Measurements from ENCODE around the gene IL36B. TPM values are rescaled to one million over a fixed set of nuclear protein-coding genes. Genes with fewer than 3 reads are reported as not detected.

The IL36B gene
- polyA plus RNA-seq, 1 donor = not detected

DNA sequence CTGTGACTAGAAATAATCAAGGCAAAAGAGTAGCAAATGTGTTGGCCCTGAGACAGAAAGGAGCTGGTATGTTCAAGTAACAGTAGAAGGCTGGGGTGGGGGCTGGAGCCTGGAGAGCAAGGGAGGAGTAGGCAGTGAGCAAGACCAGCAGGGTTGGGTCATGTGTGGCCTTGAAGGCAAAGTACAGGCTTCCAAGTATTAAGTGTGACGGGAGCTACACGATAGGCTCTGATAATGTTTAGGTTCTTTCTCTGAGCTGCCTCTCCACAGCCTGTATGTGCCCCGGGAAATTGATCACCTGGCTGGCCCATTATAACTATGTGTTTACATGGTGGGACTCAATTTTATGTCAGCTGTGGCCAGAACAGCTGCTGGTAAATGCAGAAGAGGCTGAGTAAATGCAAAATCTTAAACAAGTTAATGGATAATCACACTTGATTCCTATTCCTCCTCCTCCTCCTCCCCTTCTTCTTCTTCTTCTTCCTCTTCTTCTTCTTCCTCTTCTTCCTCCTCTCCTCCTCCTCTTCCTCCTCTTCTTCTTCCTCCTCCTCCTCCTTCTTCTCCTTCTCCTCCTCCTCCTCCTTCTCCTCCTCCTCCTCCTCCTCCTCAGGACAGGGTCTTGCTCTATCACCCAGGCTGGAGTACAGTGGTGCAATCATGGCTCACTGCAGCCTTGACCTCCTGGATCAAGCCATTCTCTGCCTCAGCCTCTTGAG, 24.4 kb upstream of the IL36B start:
- no peak for DNase-seq (ENCODE audit: low read depth)

DNA sequence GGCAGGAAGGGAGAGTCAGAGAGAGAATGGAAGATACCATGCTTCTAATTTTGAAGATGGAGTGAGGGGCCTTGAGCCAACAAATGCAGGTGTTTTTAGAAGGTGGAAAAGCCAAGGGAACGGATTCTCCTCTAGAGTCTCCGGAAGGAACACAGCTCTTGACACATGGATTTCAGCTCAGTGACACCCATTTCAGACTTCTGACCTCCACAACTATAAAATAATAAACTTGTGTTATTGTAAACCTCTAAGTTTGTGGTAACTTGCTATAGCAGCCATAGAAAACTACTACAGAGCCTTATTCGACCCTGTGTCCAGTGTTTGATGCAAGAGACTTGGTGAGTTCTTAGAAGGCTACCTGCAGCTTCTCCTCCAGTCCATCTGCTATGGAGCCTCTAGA, 22.9 kb upstream of the IL36B start:
- DNase-seq (ENCODE audit: low read depth) = no peak

DNA sequence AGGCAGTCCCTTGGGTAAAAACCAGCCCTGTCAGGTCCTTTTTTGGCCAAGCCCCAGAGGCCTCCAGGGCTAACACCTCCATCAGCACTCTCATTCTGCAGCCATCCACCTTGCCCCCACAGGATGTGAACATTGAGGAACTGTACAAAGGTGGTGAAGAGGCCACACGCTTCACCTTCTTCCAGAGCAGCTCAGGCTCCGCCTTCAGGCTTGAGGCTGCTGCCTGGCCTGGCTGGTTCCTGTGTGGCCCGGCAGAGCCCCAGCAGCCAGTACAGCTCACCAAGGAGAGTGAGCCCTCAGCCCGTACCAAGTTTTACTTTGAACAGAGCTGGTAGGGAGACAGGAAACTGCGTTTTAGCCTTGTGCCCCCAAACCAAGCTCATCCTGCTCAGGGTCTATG, 22.4 kb upstream of the IL36B start:
- DNase-seq (ENCODE audit: low read depth) = no peak

DNA sequence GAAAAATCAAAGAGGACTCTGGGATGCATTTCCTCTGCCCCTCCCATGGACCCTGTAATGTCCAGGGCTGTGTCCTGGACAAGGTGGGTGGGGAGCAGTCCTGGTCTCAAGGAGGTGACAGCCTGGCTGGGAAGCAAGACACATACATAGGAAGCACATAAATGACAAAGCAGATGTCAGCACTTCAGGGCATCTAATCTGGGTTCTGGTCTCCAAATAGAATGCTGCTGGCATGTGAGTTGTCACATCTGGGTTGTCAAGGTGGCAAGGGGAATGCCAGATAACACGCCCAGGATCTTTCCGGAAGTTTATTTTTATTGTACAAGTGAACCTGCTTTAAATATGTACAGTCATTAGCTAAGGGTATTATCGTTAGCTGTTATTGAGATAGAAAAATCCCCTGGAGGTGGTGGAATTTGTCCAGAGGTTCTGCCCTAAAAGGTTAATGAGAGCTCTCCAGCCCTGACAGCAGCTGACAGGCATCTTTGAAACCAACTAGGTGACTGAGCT, 20.7 kb upstream of the IL36B start:
- no peak for DNase-seq (ENCODE audit: low read depth)

DNA sequence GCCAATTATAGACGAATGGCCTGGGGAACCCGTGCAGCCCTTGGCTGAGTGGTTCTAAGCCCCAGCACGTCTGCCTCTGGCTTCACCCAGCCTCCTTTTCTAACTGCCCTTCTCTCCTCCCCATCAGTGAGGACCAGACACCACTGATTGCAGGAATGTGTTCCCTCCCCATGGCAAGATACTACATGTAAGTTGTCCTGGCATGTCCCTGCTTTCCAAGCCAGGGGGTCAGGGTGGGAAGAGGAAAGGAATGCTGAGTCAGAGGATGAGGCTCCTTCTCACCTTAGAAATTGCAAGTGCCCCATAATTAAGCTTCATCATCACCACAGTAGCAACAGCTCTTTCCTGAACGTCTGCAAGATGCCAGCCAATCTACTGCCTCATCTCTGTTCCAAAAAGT, 19.9 kb upstream of the IL36B start:
- DNase-seq (ENCODE audit: low read depth) = no peak

DNA sequence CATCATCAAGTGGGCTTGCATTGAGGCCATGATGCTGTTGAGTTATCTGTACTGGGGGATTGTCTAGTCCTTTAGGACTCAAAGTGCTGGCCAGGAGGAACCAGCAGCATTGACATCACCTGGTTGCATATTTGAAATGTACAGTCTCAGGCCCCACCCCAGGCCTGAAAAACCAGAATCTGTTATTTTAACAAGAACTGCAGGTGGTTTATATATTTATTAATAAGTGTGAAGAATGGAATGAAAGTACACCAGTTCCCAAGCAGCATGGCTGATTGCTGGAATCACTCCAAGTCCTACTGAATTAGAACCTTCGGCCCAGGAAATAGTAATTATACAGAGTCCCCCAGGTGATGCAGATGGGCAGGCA, 17.9 kb upstream of the IL36B start:
- DNase-seq (ENCODE audit: low read depth) = no peak

DNA sequence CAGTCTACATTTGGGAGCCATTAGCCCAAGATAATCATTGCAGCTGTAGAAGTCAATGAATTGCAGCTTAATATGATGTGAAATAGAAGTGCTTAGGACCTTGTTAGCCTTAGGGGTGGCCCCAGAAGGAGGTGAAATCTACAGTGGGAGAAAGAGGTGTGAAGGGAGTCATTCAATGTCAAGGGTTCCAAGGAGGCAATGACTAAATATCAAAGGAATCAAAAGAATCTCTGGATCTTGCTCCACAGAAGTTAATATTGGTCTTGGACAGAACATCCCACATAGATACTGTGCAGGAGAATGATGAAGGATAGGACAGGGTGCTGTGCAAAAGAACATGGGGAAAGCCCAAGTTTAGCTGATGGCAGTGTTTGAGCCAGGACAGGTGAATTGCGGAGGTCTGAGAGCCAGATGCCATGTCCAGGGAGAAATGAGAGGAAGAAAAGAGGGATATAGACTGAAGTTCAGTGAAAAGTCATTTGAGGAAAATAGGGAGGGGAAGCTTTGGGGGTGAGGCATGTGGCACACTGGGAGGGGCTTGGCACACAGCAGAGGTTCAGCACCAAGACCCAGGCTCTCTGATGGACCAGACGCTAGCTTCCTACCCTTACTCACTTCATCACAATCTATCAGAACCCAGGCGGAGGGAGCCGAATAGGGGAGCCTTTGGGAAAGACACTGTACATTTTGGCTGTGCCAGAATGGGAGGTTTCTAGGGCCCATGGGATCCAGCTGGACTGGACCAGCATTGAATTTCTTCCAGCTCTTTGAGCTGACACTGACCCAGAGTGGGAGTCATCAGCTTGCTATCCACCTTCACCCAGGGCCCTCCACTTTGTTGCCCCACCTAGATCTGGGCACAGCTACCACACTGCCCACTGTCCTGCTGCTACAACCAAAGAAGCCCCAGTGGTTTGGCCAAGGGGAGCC, 17.3 kb upstream of the IL36B start:
- no peak for DNase-seq (ENCODE audit: low read depth)

DNA sequence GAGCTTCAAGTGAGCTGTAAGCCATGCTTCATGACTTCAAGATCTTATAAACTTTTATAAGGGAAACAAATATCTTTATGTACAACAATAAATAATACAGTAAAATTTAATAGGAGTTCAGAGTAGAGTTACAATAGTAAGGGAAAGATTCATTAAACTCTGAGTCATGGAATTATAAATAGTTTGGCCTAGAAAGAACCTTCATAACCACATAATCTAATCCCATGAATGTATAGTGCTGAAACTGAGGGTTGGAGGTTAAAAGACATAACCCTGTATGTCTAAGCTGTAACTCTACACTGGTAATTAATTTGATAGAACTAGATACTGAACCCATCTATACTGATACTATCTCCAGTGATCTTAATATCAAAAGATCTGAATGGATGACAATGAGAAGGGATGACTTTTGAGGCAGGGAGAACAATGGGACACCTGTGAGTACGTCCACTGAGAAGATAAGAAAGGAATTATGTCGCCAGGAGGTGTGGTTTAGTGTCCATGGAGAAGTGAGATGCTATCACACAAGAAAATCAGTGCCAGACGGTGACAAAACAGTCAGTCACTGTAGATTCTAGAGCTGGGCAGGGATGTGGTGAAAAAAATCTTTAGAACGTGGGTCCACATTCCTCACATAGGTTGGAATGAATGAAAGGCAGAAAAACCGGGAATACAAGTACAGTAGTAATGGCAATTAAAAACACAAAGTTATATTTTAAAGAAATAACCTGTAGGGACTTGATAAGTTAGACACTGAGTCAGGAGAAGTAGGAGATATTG, 16.2 kb upstream of the IL36B start:
- DNase-seq (ENCODE audit: low read depth) = no peak

DNA sequence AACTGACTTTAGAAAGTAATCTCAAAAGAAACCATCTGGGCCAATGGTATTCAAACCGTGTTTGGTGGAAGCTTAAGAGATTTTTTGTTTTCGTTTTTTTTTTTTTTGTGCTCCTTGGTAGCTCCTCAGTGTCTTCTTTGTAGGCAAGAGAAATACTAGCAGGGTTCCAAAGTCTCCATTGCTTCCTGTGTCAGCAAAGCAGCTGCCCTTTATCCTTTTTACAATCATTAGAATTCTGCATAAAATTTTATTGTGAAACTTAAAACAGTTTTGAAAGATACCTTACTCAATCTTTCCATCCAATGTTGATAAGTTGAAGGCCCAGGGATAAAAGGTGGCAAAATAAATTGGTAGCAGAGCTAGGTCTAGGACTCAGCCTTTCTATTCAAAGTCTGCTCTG, 15.6 kb upstream of the IL36B start:
- no peak for DNase-seq (ENCODE audit: low read depth)

DNA sequence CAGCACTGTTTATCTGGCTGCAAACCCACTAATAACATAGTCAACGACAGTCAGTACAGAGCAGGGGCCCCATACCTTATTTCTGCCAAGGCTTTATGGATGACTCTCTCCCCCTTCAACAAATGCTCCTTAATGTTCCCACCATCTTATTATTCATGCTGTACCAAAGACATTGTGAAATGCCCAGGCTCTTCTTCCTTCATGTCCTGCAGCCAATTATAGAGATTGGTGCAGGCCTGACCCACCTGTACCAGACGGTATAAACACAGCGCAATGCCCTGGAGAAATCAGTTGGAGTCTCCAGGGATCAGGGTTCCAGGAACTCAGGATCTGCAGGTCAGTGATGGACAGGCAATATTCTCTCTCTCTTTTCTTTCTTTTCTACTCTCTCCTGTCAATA, 15.0 kb upstream of the IL36B start, which contains the start of gene IL1F10:
Gene IL1F10, plus strand, starts transcription at position 290 of the 400 bp plus-strand sequence. CDS start 4,769 bp downstream, outside the sequence.
- DNase-seq (ENCODE audit: low read depth) = no peak

DNA sequence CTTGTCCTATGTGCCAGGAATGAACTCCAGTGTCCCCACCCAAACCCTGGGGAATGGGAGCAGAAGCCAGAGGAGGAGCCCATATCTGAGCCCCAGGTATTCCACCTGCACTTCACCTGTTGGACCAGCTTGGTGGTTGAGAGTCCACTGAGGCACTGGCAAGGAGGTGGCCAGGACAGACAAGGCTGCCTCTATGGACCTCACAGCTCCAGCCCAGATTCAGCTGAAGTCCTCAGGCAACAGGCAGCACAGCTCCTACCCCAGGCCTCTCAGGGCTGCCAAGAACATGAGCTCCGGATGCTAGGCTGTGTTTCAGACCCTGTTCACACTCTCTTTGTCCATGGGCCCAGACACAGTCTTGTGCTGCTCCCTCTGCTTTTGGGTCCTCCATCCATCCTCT, 12.2 kb upstream of the IL36B start:
- DNase-seq (ENCODE audit: low read depth) = no peak

DNA sequence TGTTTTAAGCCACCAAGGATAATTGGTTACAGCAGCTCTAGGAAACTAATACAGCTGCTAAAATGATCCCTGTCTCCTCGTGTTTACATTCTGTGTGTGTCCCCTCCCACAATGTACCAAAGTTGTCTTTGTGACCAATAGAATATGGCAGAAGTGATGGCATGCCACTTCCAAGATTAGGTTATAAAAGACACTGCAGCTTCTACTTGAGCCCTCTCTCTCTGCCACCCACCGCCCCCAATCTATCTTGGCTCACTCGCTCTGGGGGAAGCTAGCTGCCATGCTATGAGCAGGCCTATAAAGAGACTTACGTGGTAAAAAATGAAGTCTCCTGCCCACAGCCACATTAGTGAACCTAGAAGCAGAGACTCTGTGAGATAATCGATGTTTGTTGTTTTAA, 11.6 kb upstream of the IL36B start:
- no peak for DNase-seq (ENCODE audit: low read depth)

DNA sequence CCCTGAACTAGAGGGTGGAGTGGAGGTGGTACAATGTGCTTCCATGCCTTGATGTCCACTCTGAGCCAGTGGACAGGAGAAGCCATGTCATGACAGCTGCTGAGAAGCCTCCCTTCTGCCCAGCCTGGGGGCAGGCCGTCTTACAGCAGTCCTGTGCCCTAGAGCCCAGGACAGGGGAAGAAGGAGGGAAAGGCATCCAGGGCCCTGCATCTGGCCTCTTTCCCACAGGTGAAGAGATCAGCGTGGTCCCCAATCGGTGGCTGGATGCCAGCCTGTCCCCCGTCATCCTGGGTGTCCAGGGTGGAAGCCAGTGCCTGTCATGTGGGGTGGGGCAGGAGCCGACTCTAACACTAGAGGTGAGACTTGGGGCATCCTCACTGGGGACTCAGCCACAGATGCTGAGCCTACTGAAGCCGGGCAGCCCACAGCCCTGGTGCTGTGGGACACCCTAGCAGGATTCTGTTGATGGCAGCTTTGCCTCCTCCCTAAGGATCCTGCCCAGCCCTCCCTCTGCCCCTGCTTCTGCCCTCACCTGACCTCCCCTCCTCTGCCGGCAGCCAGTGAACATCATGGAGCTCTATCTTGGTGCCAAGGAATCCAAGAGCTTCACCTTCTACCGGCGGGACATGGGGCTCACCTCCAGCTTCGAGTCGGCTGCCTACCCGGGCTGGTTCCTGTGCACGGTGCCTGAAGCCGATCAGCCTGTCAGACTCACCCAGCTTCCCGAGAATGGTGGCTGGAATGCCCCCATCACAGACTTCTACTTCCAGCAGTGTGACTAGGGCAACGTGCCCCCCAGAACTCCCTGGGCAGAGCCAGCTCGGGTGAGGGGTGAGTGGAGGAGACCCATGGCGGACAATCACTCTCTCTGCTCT, 9.5 kb upstream of the IL36B start:
- no peak for DNase-seq (ENCODE audit: low read depth)

DNA sequence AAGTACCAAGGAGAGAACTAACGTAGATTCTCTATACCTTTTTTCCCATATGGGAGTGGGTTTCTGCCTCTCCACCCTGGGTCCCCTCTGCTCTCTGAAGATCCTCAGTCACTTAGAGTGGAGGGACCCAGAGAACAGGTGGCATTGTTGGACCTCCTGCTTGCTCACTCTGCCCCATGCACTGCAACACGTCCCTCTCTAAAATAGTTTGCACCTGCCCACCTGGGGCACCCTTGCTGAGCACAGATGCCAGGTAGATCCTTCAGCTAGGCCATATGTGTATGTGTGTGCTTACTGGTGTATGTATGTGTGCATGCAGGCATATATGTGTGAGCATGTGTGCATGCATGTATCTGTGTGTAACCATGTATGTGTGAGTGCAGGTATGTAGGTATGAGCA, 8.6 kb upstream of the IL36B start:
- no peak for DNase-seq (ENCODE audit: low read depth)

DNA sequence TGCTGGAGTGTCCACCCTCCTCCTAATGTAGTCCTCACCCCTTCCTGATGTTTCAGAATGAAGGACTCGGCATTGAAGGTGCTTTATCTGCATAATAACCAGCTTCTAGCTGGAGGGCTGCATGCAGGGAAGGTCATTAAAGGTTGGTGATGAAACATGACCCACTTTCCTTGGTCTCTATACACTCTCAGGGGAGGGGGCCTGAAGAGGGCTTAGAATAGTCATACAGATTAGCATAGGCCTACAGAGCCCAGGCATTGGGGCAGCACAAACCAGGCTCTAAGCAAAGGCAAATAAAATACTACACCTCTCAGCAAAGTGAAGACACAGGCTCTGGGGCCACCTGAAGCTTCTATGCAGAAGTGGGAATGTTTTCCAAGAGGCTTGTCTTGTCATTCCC, 8.1 kb upstream of the IL36B start:
- DNase-seq (ENCODE audit: low read depth) = no peak

DNA sequence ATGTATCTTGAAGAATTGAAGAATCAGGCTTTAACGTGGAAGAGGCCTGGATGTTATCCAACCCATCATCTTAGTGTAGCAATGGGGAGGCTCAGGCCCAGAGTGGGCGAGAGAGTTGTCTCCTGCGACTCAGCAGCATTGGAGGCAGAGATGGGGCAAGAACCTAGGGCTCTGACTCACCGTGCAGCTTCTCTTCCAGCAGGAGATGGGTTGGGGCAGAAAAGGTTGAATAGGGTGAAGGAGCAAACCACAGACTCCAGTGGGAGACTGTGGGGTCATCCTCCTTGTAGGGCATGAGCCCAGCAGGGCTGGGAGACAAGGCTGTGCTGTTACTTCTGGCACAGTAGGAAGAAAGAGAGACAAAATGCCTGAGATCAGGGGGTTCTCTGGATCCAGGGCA, 7.7 kb upstream of the IL36B start:
- no peak for DNase-seq (ENCODE audit: low read depth)

DNA sequence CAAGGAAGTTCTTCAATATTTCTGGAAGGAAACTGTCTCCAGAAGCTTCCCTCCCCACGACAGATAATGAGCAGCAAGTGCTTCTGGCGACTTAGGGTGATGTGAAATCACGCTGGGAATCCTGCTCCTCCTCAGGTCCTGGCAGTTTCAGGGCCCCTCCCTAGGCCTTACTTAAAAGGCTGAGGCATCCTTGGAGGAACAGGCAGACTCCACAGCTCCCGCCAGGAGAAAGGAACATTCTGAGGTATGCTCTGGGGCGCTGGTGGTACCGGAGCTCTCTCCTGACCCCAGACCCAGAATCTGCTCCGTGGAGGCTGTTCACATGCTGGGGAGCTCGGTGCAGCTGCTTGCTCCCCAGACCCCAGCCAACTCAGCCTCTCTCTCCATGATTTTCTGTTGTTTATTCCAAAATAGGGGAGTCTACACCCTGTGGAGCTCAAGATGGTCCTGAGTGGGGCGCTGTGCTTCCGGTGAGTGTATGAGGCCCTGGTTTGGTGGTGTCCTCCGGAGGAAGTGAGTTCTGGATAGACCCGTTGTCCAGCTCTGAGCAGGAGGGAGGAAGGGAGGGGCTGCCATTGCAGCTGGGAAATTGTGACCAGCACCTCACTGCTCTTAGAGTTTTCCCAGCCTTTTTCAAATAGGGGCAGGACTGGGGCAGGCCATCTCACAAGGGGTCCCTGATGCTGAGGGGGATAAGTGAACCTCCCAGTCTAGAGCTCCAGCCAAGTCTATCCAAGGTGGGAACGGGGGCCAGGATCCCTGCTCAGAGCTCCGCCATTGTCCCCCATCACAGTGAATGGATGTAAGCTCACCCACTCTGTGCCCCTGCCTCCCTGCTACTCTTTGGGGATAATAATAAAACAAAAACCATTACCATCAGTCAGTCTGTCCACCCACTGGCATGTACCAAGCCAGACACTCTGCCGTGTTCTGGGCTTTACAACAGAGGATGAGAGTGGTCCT, 6.6 kb upstream of the IL36B start, which contains the start of gene IL36RN:
Gene IL36RN, plus strand, starts transcription at position 201 of the 963 bp plus-strand sequence. Its CDS starts 241 bp downstream, at position 442.
- DNase-seq (ENCODE audit: low read depth) = no peak

DNA sequence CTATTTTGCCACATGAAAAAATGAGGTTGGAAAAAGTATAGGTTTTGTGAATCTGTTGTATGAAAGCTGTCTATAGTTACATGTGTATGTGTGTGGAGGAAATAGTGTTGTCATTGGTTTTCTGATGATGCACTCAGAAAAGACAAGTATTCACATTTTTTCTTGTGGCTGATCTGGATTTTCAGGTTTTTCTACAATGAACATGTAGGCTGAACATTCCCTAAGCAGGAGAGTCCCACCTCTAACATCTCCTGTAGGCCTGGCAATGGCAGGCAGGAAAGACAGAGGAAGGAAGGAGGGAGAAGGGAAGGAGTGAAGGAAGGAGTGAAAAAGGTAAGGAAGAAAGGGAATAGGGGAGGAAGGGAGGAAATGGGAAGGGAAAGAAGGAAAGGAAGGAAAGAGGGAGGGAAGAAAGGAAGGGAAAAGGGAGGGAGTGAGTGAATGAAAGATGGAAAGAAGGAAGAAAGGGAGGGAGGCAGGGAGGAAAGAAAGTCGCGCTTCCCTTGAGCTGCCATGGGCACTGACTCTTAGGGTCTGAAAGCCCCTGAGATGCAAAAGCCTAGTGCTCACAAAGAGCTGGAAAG, 5.8 kb upstream of the IL36B start:
- no peak for DNase-seq (ENCODE audit: low read depth)

DNA sequence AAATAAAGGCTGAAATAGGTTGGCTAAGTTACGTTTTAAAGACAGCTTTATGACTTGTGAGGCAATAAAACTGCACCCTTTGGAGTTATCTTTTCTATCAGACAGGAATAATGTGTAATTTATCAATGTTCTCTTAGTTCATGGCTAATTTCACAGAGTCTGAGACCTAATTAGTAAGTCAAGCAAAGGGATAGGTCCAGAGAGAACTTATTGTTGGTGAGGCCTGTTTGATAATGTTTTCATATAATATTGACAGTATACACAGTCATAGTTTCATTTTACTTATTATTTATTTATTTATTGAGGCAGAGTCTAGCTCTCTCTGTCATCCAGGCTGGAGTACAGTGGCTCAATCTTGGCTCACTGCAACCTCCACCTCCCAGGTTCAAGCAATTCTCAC, 4.5 kb upstream of the IL36B start:
- DNase-seq (ENCODE audit: low read depth) = no peak
